B cell (primary cell): ENCODE measurements around the gene TEX261. TPM values are rescaled to one million over a fixed set of nuclear protein-coding genes. Genes with fewer than 3 reads are reported as not detected.
A peak's percentile ranks its signal among the peaks of the same experiment; 100 is the strongest.

Source experiments
- ATAC-seq: fragments of 200-7000 bp; cut with Tn5 transposase; one replicate; pipeline ENCODE4 v1.10.0; 2021; ENCODE audit warnings: low read depth, mild to moderate bottlenecking, moderate number of reproducible peaks, moderate library complexity
- CTCF ChIA-PET: fragments of 350-600 bp; sonication (Branson Sonifier 250); formaldehyde crosslinking; loops from one replicate; lab custom pipeline; 2021; ENCODE audit warnings: antibody characterized with exemption, inconsistent platforms; lab: Charles Lee
- POLR2A ChIA-PET: fragments of 350-600 bp; sonication (Branson Sonifier 250); formaldehyde crosslinking; loops from one replicate; lab custom pipeline; 2021; ENCODE audit warnings: antibody characterized with exemption; lab: Charles Lee
- DNase-seq: peaks from one replicate; pipeline ENCODE4 v3.0.0; 2013
- H2AFZ ChIP-seq: 2 replicates; pipeline ENCODE4 v1.6.1; 2012; ENCODE audit warnings: mild to moderate bottlenecking, low read depth, low read length; ENCODE audit not compliant: insufficient read depth, poor library complexity, severe bottlenecking
- H3K27ac ChIP-seq, 2 donors: 1 replicate in 1 of 2; 2 replicates in 1 of 2; pipeline ENCODE4 v1.5.1; 2012 to 2013; ENCODE audit warnings: low read length in 2 of 2, mild to moderate bottlenecking in 2 of 2, moderate library complexity in 1 of 2
- H3K27me3 ChIP-seq, 4 experiments: fragments of 200-600 bp in 1 of 4; sonication (generic) in 1 of 4; replicated peaks in 1 of 4; 1 replicate in 2 of 4; 2 replicates in 2 of 4; pipeline versions ENCODE4 v1.6.1 to v1.7.0; 2013 to 2016; ENCODE audit warnings: low read length in 3 of 4, mild to moderate bottlenecking in 2 of 4, mixed read lengths in 1 of 4, moderate library complexity in 1 of 4; ENCODE audit not compliant: insufficient read depth in 4 of 4, control insufficient read depth in 3 of 4; ENCODE audit errors: control extremely low read depth in 1 of 4
- H3K36me3 ChIP-seq, 2 experiments: replicated peaks in 1 of 2; 1 replicate in 1 of 2; 2 replicates in 1 of 2; pipeline versions ENCODE4 v1.6.1 to v1.7.1; 2013; ENCODE audit warnings: low read length in 1 of 2; ENCODE audit not compliant: insufficient read depth in 2 of 2, control insufficient read depth in 1 of 2; ENCODE audit errors: control extremely low read depth in 1 of 2, extremely low read depth in 1 of 2
- H3K4me1 ChIP-seq, 2 donors: fragments of 200-600 bp in 1 of 2; sonication (generic) in 1 of 2; 1 replicate in 1 of 2; 2 replicates in 1 of 2; pipeline versions ENCODE4 v1.5.1 to v1.6.1; 2013 to 2017; ENCODE audit warnings: low read length in 2 of 2; ENCODE audit not compliant: control insufficient read depth in 2 of 2, insufficient read depth in 2 of 2
- H3K4me2 ChIP-seq: replicated peaks from 2 replicates; pipeline ENCODE3; 2012; ENCODE audit warnings: mild to moderate bottlenecking, low read depth, low read length; ENCODE audit not compliant: poor library complexity, severe bottlenecking
- H3K4me3 ChIP-seq, 5 experiments: fragments of 200-600 bp in 1 of 5; sonication (generic) in 1 of 5; 1 replicate in 3 of 5; 2 replicates in 2 of 5; pipeline versions ENCODE4 v1.5.1 to v1.7.0; 2011 to 2016; ENCODE audit warnings: low read length in 4 of 5, mild to moderate bottlenecking in 4 of 5, low read depth in 2 of 5, control low read depth in 1 of 5, moderate library complexity in 1 of 5; ENCODE audit not compliant: insufficient read depth in 1 of 5; ENCODE audit errors: control extremely low read depth in 1 of 5, extremely low read depth in 1 of 5
- H3K79me2 ChIP-seq: fragments of 200-600 bp; sonication (generic); one replicate; pipeline ENCODE4 v1.6.0; 2016; ENCODE audit warnings: low read length; ENCODE audit not compliant: control insufficient read depth, insufficient read depth
- H3K9ac ChIP-seq: fragments of 200-600 bp; sonication (generic); 2 replicates; pipeline ENCODE4 v1.6.1; 2017; ENCODE audit warnings: mild to moderate bottlenecking, low read length, moderate library complexity
- H3K9me3 ChIP-seq, 3 donors: one replicate each; pipeline versions ENCODE4 v1.6.1 to v1.7.1; 2013; ENCODE audit warnings: low read length in 2 of 3; ENCODE audit not compliant: control insufficient read depth in 2 of 3, insufficient read depth in 1 of 3; ENCODE audit errors: control extremely low read depth in 1 of 3
- H4K20me1 ChIP-seq: 2 replicates; pipeline ENCODE4 v1.6.0; 2012; ENCODE audit warnings: mild to moderate bottlenecking, low read length; ENCODE audit not compliant: insufficient read depth, control insufficient read depth, poor library complexity, severe bottlenecking
- H3K27ac Mint-ChIP-seq: one replicate; pipeline ENCODE4 v1.8.0; 2021; ENCODE audit warnings: mixed read lengths
- H3K27me3 Mint-ChIP-seq: one replicate; pipeline ENCODE4 v1.8.0; 2021; ENCODE audit warnings: mixed read lengths
- H3K4me1 Mint-ChIP-seq: one replicate; pipeline ENCODE4 v1.8.0; 2021; ENCODE audit warnings: mixed read lengths
- H3K4me3 Mint-ChIP-seq: one replicate; pipeline ENCODE4 v1.8.0; 2021; ENCODE audit warnings: mixed read lengths
- H3K9me3 Mint-ChIP-seq: one replicate; pipeline ENCODE4 v1.8.0; 2022; ENCODE audit warnings: mixed read lengths; ENCODE audit not compliant: insufficient read depth
- EZH2 ChIP-seq: IDR thresholded peaks from 2 replicates; pipeline ENCODE4 v1.6.1; 2012; ENCODE audit warnings: borderline replicate concordance, low read depth, mild to moderate bottlenecking, moderate library complexity, low read length; ENCODE audit not compliant: insufficient read depth, poor library complexity, severe bottlenecking
- WGBS: methylation state at CpG from one replicate; pipeline ENCODE4 v1.1.5; 2013; ENCODE audit warnings: missing lambda C conversion rate; ENCODE audit not compliant: insufficient coverage; 5-methylcytosine and 5-hydroxymethylcytosine counted together
- intact Hi-C: fragments of 100-400 bp; cut with micrococcal nuclease; formaldehyde crosslinking; loops from one replicate; pipeline ENCODE4 v1.10.0; 2022
- polyA plus RNA-seq: library from polyadenylated mRNA; depleted of rRNA; stranded (reverse); fragments of >200 nt; gene quantifications from 2 replicates; pipeline ENCODE4 v1.2.3, GENCODE V29; 2012
- total RNA-seq, 2 donors: library from RNA; stranded (reverse); fragments of 120-200 nt in 1 of 2; gene quantifications; 1 replicate in 1 of 2; 2 replicates in 1 of 2; pipeline versions ENCODE4 v1.2.3 to v1.2.4, GENCODE V29; 2013 to 2022
- TF ChIP-seq, protein P1 (sequence below): fragments of 200-600 bp; IDR thresholded peaks from one replicate; pipeline ENCODE4 v1.8.0; 2022; ENCODE audit warnings: antibody characterized with exemption, mild to moderate bottlenecking

Gene TEX261
- total and polyA plus RNA-seq, 2 donors (not counting 1 experiment from before 2014, with no cell fraction given), result 29.0 to 56.4 TPM

DNA sequence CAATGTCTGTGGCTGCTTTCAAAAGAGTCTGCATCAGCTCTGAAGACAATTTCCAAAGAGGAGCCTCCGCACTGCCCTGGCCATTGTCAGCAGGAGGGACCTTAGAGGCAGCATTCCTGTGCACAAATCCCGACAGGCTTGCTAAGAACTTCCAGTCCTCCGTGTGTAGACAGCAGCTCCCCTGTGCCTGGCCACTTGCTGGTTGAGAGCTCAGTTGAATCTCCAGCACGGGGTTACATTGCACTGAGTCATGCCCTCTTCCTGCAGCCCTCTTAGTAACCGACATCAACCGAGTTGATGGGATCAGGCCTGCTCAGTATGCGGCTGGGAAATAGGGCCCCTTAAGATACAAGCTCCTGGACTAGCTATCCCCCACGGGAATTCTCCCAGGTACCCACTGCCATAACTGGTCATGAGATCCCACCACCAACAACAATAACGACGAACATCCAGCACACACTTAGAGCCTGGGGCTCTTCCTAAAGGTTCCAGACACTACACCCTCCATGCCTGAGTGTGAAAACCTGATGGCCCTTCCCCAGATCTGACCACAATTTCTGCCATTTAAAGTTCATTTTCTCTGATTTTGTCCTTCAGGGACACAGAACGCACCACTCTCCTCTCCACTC is 47.0 kb downstream of the TEX261 start:
- no peak for TF ChIP-seq EZH2
- TF ChIP-seq, protein P1, sequence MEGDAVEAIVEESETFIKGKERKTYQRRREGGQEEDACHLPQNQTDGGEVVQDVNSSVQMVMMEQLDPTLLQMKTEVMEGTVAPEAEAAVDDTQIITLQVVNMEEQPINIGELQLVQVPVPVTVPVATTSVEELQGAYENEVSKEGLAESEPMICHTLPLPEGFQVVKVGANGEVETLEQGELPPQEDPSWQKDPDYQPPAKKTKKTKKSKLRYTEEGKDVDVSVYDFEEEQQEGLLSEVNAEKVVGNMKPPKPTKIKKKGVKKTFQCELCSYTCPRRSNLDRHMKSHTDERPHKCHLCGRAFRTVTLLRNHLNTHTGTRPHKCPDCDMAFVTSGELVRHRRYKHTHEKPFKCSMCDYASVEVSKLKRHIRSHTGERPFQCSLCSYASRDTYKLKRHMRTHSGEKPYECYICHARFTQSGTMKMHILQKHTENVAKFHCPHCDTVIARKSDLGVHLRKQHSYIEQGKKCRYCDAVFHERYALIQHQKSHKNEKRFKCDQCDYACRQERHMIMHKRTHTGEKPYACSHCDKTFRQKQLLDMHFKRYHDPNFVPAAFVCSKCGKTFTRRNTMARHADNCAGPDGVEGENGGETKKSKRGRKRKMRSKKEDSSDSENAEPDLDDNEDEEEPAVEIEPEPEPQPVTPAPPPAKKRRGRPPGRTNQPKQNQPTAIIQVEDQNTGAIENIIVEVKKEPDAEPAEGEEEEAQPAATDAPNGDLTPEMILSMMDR, result no peak
- WGBS, result 52% methylated on average over 10 of the region's 11 CpGs
- Histone ChIP-seq H3K36me3 (no peaks in the 10 kb centered on the region), H3K27ac (no peak overlapping the region), H3K79me2 (no peaks in the 10 kb centered on the region), H4K20me1 (no peaks in the 10 kb centered on the region), H3K4me2 (peak overlapping the region; percentile 68), H3K9me3 (no peaks in the 10 kb centered on the region), H2AFZ (peak overlapping the region; percentile 74), H3K9ac (no peak overlapping the region), H3K27me3 (peaks cover 0 to 20% (median 11%) of the 10 kb centered on the region in 4 experiments), H3K4me3 (no peak overlapping the region), H3K4me1 (peaks cover 13 to 14% of the 10 kb centered on the region in 2 donors)
- H3K27ac Mint-ChIP-seq, result no peak overlapping the region
- ATAC-seq (no peak), DNase-seq (no peak)
- intact Hi-C loops, result loop anchor here (1.0 to 5.0 kb wide), 3 partner anchors 76 to 290 kb away; no protein-coding TSS in a partner anchor
- H3K27me3 Mint-ChIP-seq, result peaks cover 25% of the 10 kb centered on the region
- POLR2A ChIA-PET, result interaction anchor here (0.6 kb wide), 1 partner anchor 31 kb away, joined by 5 read pairs; no protein-coding TSS in a partner anchor
- CTCF ChIA-PET, result interaction anchor here (0.7 to 3.9 kb wide), 23 partner anchors 8 to 643 kb away, joined by 3 to 51 read pairs (median 6); partner anchors contain the start of genes ANKRD53, ATP6V1B1 and FIGLA
- H3K9me3 Mint-ChIP-seq, result no peaks in the 10 kb centered on the region
- H3K4me3 Mint-ChIP-seq, result peak overlapping the region; percentile 86
- peaks cover 11% of the 10 kb centered on the region for H3K4me1 Mint-ChIP-seq
